ENCODE data around the gene AQP6.
"Not testable (repeated sequence)": the region's sequence is repeated elsewhere in the genome, so short reads cannot be mapped to it uniquely, and the experiment has no call there.

The AQP6 gene

GRCh38 chr12:49985981-49986380, 13.2 kb downstream of the AQP6 start:
- ChIA-PET POLR2A (no interaction called here), CTCF (interaction anchor here (1.0 to 13.0 kb wide), 6 partner anchors 10 to 89 kb away, joined by 3 to 193 read pairs (median 4); no protein-coding TSS in a partner anchor)
- DNase-seq (ENCODE audit: extremely low spot score), result no peak
- TF ChIP-seq, protein P1, sequence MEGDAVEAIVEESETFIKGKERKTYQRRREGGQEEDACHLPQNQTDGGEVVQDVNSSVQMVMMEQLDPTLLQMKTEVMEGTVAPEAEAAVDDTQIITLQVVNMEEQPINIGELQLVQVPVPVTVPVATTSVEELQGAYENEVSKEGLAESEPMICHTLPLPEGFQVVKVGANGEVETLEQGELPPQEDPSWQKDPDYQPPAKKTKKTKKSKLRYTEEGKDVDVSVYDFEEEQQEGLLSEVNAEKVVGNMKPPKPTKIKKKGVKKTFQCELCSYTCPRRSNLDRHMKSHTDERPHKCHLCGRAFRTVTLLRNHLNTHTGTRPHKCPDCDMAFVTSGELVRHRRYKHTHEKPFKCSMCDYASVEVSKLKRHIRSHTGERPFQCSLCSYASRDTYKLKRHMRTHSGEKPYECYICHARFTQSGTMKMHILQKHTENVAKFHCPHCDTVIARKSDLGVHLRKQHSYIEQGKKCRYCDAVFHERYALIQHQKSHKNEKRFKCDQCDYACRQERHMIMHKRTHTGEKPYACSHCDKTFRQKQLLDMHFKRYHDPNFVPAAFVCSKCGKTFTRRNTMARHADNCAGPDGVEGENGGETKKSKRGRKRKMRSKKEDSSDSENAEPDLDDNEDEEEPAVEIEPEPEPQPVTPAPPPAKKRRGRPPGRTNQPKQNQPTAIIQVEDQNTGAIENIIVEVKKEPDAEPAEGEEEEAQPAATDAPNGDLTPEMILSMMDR (IDR thresholded peaks at IDR 0.05; ENCODE audit: control extremely low read depth, extremely low read depth, low read depth, missing control alignments), result no peak

- DNase-seq (ENCODE audit: extremely low spot score); POLR2A ChIA-PET: not testable (repeated sequence)
- CTCF ChIA-PET, result interaction anchor here (1.0 to 13.0 kb wide), 5 partner anchors 9 to 88 kb away, joined by 4 to 193 read pairs (median 4); no protein-coding TSS in a partner anchor
Measured at GRCh38 chr12:49986476-49986875, 13.7 kb downstream of the AQP6 start.

- TF ChIP-seq, protein P1 (IDR thresholded peaks at IDR 0.05; ENCODE audit: control extremely low read depth, extremely low read depth, low read depth, missing control alignments), result no peak
- ChIA-PET CTCF (interaction anchor here (13.0 kb wide), 1 partner anchor 21 kb away, joined by 193 read pairs; no protein-coding TSS in a partner anchor), POLR2A (no interaction called here)
- no peak for DNase-seq (ENCODE audit: extremely low spot score)
Measured at GRCh38 chr12:49987625-49988303, 15.0 kb downstream of the AQP6 start.

DNA sequence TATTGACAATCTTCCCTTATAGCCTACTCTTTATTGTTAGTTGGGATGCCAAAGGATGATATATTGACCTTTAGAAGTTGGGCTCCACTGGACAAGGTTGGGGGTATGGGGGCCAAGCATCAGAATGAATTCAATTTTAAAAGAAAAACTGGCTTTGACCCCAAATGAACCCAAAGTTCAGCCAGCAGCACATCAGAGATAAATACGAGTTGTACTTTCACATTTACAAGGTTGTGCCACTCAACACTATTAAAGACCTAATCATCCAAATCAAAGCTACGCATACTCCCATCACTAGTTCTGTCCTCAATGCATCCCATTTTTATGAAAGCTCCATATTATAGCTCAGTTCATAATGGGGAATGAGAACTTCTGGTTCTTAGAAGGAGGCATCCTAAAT, 16.7 kb downstream of the AQP6 start:
- DNase-seq (ENCODE audit: extremely low spot score); POLR2A ChIA-PET: not testable (repeated sequence)
- CTCF ChIA-PET, result interaction anchor here (0.8 to 9.1 kb wide), 4 partner anchors 10 to 58 kb away, joined by 3 to 67 read pairs (median 3); no protein-coding TSS in a partner anchor

- ChIA-PET CTCF (interaction anchor here (0.8 to 9.1 kb wide), 3 partner anchors 8 to 45 kb away, joined by 3 to 67 read pairs (median 5); no protein-coding TSS in a partner anchor), POLR2A (no interaction called here)
- TF ChIP-seq, protein P1 (IDR thresholded peaks at IDR 0.05; ENCODE audit: control extremely low read depth, extremely low read depth, low read depth, missing control alignments), result no peak
- DNase-seq (ENCODE audit: extremely low spot score), result no peak
Measured at GRCh38 chr12:49990273-49990672, 17.5 kb downstream of the AQP6 start.

GRCh38 chr12:49998453-49998852, 25.7 kb downstream of the AQP6 start:
- CTCF ChIA-PET, result interaction anchor here (1.0 to 1.9 kb wide), 4 partner anchors 9 to 41 kb away, joined by 3 to 12 read pairs (median 3); no protein-coding TSS in a partner anchor

DNA sequence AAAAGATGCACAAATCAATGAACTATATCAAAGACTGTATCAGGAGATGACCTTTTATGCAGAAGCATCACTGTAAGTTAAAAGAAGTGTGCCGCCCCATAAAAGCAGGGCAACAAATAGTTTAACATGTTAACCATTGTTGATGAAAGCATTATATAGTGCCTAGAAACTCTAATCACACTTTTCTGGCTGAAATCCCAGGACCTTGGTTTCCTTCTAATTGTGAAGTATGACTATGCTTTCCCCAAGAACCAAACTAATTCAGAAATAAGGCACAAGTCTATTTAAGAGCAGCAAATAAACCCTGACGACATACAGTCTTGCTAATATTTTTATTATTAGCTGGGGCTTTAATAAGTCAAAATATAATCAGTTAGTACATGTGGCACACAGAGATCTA, 30.8 kb downstream of the AQP6 start:
- TF ChIP-seq, protein P1 (IDR thresholded peaks at IDR 0.05; ENCODE audit: control extremely low read depth, extremely low read depth, low read depth, missing control alignments), result no peak
- DNase-seq (ENCODE audit: extremely low spot score), result no peak
- ChIA-PET POLR2A (no interaction called here), CTCF (interaction anchor here (0.9 to 6.1 kb wide), 9 partner anchors 10 to 67 kb away, joined by 3 to 28 read pairs (median 7); no protein-coding TSS in a partner anchor)

More at GRCh38 chr12:49998453-49998852, 25.7 kb downstream of the AQP6 start:
- no peak for DNase-seq (ENCODE audit: extremely low spot score)
- POLR2A ChIA-PET, result no interaction called here
- TF ChIP-seq, protein P1 (IDR thresholded peaks at IDR 0.05; ENCODE audit: control extremely low read depth, extremely low read depth, low read depth, missing control alignments), result no peak
